ENCODE results near the gene CPTP. TPM values are rescaled to one million over a fixed set of nuclear protein-coding genes. Genes with fewer than 3 reads are reported as not detected.

CPTP gene
- total and polyA plus RNA-seq, 2 of the 13 experiments (the other 11 are each of a cell fraction or from before 2014, with no cell fraction given), result 5.5 to 9.3 TPM

DNA sequence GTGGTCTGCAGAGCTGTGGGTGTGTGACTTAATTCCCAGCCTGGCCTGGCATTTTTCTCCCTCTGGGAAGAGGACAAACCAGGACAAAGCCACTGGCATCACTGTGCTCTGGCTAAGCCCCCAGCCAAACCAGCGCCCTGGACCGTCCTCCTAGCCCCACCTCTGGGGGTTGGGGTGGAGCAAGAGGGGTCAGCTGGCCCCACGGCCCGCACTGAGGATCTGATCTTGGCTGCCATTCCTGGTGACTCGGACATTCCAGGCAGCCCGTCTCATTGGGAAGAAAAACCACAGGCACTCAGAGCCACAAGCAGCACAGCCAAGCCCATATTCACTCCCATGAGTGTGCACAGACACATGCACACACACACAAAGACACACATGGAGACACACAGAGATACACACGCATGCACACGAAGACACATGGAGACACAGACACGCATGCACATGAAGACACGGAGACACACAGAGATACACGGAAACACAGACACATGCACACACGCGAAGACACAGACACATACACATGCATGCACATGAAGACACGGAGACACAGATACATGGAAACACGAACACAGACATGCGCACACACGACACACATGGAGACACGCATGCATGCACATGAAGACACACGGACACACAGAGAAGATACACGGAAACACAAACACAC lies 36.0 kb downstream of the CPTP start (continued):
- TF ChIP-seq, protein P1, sequence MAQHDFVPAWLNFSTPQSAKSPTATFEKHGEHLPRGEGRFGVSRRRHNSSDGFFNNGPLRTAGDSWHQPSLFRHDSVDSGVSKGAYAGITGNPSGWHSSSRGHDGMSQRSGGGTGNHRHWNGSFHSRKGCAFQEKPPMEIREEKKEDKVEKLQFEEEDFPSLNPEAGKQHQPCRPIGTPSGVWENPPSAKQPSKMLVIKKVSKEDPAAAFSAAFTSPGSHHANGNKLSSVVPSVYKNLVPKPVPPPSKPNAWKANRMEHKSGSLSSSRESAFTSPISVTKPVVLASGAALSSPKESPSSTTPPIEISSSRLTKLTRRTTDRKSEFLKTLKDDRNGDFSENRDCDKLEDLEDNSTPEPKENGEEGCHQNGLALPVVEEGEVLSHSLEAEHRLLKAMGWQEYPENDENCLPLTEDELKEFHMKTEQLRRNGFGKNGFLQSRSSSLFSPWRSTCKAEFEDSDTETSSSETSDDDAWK (CRISPR knock-in tag; IDR thresholded peaks at IDR 0.05), result no peak
- TF ChIP-seq, protein P2, sequence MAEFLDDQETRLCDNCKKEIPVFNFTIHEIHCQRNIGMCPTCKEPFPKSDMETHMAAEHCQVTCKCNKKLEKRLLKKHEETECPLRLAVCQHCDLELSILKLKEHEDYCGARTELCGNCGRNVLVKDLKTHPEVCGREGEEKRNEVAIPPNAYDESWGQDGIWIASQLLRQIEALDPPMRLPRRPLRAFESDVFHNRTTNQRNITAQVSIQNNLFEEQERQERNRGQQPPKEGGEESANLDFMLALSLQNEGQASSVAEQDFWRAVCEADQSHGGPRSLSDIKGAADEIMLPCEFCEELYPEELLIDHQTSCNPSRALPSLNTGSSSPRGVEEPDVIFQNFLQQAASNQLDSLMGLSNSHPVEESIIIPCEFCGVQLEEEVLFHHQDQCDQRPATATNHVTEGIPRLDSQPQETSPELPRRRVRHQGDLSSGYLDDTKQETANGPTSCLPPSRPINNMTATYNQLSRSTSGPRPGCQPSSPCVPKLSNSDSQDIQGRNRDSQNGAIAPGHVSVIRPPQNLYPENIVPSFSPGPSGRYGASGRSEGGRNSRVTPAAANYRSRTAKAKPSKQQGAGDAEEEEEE (CRISPR knock-in tag; IDR thresholded peaks at IDR 0.05; ENCODE audit: borderline replicate concordance), result no peak
- TF ChIP-seq ZNF207 (IDR thresholded peaks at IDR 0.05; ENCODE audit: borderline replicate concordance) (0 out of 2 replicates have a peak, but pooled peaks have one; percentile 29), TEAD3 (CRISPR knock-in tag; optimal IDR thresholded peaks at IDR 0.05; ENCODE audit: borderline replicate concordance) (peak; percentile 71), PHF21A (CRISPR knock-in tag; IDR thresholded peaks at IDR 0.05) (0 out of 2 replicates have a peak, but pooled peaks have one; percentile 4), TRIM24 (CRISPR knock-in tag; IDR thresholded peaks at IDR 0.05) (0 out of 2 replicates have a peak, but pooled peaks have one; percentile 33), FOXA3 (CRISPR knock-in tag; IDR thresholded peaks at IDR 0.05) (no peak), FOSL2 (CRISPR knock-in tag; IDR thresholded peaks at IDR 0.05) (0 out of 2 replicates have a peak, but pooled peaks have one; percentile 29), ZNF296 (CRISPR knock-in tag; conservative IDR thresholded peaks at IDR 0.05) (no peak), ZNF691 (CRISPR knock-in tag; IDR thresholded peaks at IDR 0.05; ENCODE audit: borderline replicate concordance, low read depth) (no peak), GATA4 (IDR thresholded peaks at IDR 0.05; ENCODE audit: borderline replicate concordance, low read depth) (no peak), NFKBIZ (CRISPR knock-in tag; IDR thresholded peaks at IDR 0.05) (no peak), CHD2 (IDR thresholded peaks at IDR 0.05; ENCODE audit: low read depth, low read length) (no peak), ZFP36L1 (CRISPR knock-in tag; IDR thresholded peaks at IDR 0.05) (no peak), STAT5B (CRISPR knock-in tag; IDR thresholded peaks at IDR 0.05) (no peak; the same call in 1 of the 2 replicates), ZSCAN21 (CRISPR knock-in tag; IDR thresholded peaks at IDR 0.05; ENCODE audit: borderline replicate concordance) (0 out of 2 replicates have a peak, but pooled peaks have one; percentile 0), CTCF (CRISPR knock-in tag; IDR thresholded peaks at IDR 0.05) (0 out of 2 replicates have a peak, but pooled peaks have one; percentile 2), DRAP1 (CRISPR knock-in tag; IDR thresholded peaks at IDR 0.05) (0 out of 2 replicates have a peak, but pooled peaks have one; percentile 0)
- TF ChIP-seq, protein P3, sequence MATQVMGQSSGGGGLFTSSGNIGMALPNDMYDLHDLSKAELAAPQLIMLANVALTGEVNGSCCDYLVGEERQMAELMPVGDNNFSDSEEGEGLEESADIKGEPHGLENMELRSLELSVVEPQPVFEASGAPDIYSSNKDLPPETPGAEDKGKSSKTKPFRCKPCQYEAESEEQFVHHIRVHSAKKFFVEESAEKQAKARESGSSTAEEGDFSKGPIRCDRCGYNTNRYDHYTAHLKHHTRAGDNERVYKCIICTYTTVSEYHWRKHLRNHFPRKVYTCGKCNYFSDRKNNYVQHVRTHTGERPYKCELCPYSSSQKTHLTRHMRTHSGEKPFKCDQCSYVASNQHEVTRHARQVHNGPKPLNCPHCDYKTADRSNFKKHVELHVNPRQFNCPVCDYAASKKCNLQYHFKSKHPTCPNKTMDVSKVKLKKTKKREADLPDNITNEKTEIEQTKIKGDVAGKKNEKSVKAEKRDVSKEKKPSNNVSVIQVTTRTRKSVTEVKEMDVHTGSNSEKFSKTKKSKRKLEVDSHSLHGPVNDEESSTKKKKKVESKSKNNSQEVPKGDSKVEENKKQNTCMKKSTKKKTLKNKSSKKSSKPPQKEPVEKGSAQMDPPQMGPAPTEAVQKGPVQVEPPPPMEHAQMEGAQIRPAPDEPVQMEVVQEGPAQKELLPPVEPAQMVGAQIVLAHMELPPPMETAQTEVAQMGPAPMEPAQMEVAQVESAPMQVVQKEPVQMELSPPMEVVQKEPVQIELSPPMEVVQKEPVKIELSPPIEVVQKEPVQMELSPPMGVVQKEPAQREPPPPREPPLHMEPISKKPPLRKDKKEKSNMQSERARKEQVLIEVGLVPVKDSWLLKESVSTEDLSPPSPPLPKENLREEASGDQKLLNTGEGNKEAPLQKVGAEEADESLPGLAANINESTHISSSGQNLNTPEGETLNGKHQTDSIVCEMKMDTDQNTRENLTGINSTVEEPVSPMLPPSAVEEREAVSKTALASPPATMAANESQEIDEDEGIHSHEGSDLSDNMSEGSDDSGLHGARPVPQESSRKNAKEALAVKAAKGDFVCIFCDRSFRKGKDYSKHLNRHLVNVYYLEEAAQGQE (IDR thresholded peaks at IDR 0.05; ENCODE audit: borderline replicate concordance in 1 of 2, low read depth in 1 of 2, low read length in 2 of 2), result no peak
